Progenitor cell of endocrine pancreas (in vitro differentiated cells): ENCODE measurements around the gene PLA2G4F. TPM values are rescaled to one million over a fixed set of nuclear protein-coding genes. Genes with fewer than 3 reads are reported as not detected.

Experiments
- DNase-seq: peaks from one replicate; pipeline ENCODE4 v3.0.0; 2021; ENCODE audit warnings: low spot score; ENCODE audit not compliant: unreplicated experiment
- H3K27ac Mint-ChIP-seq: 2 replicates; pipeline ENCODE4 v1.8.0; 2021; ENCODE audit warnings: mild to moderate bottlenecking, moderate library complexity, mixed read lengths
- H3K27me3 Mint-ChIP-seq: 2 replicates; pipeline ENCODE4 v1.8.0; 2021; ENCODE audit warnings: mixed read lengths
- H3K36me3 Mint-ChIP-seq: 2 replicates; pipeline ENCODE4 v1.8.0; 2022; ENCODE audit warnings: mixed read lengths; ENCODE audit not compliant: insufficient read depth
- H3K4me1 Mint-ChIP-seq: 2 replicates; pipeline ENCODE4 v1.8.0; 2021; ENCODE audit warnings: low read depth, mixed read lengths
- H3K4me3 Mint-ChIP-seq: 2 replicates; pipeline ENCODE4 v1.8.0; 2021; ENCODE audit warnings: low read depth, mild to moderate bottlenecking, moderate library complexity, mixed read lengths
- H3K9me3 Mint-ChIP-seq: 2 replicates; pipeline ENCODE4 v1.8.0; 2021; ENCODE audit warnings: low read depth, mixed read lengths
- CTCF ChIP-seq: fragments of 200-600 bp; sonication (generic); IDR thresholded peaks from one replicate; pipeline ENCODE4 v1.5.0; 2021; ENCODE audit warnings: antibody characterized with exemption, mild to moderate bottlenecking; ENCODE audit not compliant: unreplicated experiment
- total RNA-seq: library from RNA; stranded (reverse); gene quantifications from 2 replicates; pipeline ENCODE4 v1.2.1, GENCODE V29; 2021

The PLA2G4F gene
- total RNA-seq, 1 donor from 2014 or later = 0.60 TPM

- Mint-ChIP-seq H3K36me3 (no peaks in the 10 kb centered on the region), H3K27me3 (no peaks in the 10 kb centered on the region), H3K4me3 (no peak overlapping the region), H3K27ac (no peak overlapping the region), H3K9me3 (peaks cover 6% of the 10 kb centered on the region), H3K4me1 (no peaks in the 10 kb centered on the region)
- no peak for TF ChIP-seq CTCF
- DNase-seq = no peak
Measured at GRCh38 chr15:42104095-42104891, 52.1 kb downstream of the PLA2G4F start.

- Mint-ChIP-seq H3K27me3 (peaks cover 3% of the 10 kb centered on the region), H3K4me3 (no peak overlapping the region), H3K4me1 (no peaks in the 10 kb centered on the region), H3K9me3 (no peaks in the 10 kb centered on the region), H3K36me3 (no peaks in the 10 kb centered on the region), H3K27ac (no peak overlapping the region)
- DNase-seq = no peak
- TF ChIP-seq CTCF = no peak
Measured at GRCh38 chr15:42102646-42103235, 53.7 kb downstream of the PLA2G4F start.

- H3K9me3 Mint-ChIP-seq = no peaks in the 10 kb centered on the region
- DNase-seq = no peak
- no peak overlapping the region for H3K27ac Mint-ChIP-seq
- peaks cover 6% of the 10 kb centered on the region for H3K27me3 Mint-ChIP-seq
- no peak overlapping the region for H3K4me3 Mint-ChIP-seq
- no peaks in the 10 kb centered on the region for H3K4me1 Mint-ChIP-seq
- no peaks in the 10 kb centered on the region for H3K36me3 Mint-ChIP-seq
- no peak for TF ChIP-seq CTCF
Measured at GRCh38 chr15:42101861-42102260, 54.6 kb downstream of the PLA2G4F start.

- no peak for TF ChIP-seq CTCF
- DNase-seq = no peak
- H3K27ac Mint-ChIP-seq = no peak overlapping the region
- H3K27me3 Mint-ChIP-seq = peaks cover 6% of the 10 kb centered on the region
- H3K4me1 Mint-ChIP-seq = no peaks in the 10 kb centered on the region
- no peak overlapping the region for H3K4me3 Mint-ChIP-seq
- H3K9me3 Mint-ChIP-seq = no peaks in the 10 kb centered on the region
- H3K36me3 Mint-ChIP-seq = no peaks in the 10 kb centered on the region
Measured at GRCh38 chr15:42100021-42100800, 56.2 kb downstream of the PLA2G4F start.

GRCh38 chr15:42097018-42097417, 59.4 kb downstream of the PLA2G4F start:
- no peaks in the 10 kb centered on the region for H3K9me3 Mint-ChIP-seq
- H3K27ac Mint-ChIP-seq = no peak overlapping the region
- DNase-seq = no peak

More at GRCh38 chr15:42097018-42097417, 59.4 kb downstream of the PLA2G4F start:
- H3K4me3 Mint-ChIP-seq = no peak overlapping the region
- H3K4me1 Mint-ChIP-seq = peaks cover under 1% of the 10 kb centered on the region
- TF ChIP-seq CTCF = no peak
- H3K36me3 Mint-ChIP-seq = no peaks in the 10 kb centered on the region
- H3K27me3 Mint-ChIP-seq = peaks cover 7% of the 10 kb centered on the region
